ENCODE results near the gene RAPGEF6.

DNA sequence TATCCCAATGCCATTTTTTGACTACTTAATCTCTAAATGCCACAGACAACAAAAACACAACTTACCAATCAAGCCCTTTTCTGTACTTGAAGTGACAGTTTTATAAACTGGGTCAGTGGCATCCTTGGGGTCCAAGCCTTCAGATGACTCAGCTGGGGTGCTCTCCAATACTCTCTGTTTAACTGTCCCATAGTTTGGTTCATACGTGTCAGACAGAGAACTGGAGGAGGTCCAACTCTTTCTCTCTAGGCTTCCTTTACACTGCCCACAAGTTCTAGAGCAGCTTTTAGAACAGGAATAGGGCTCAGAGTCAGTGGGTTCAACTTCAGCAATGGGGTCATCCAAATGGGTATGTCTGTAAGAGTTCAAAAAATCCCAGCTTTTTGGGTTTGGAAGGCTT lies 204.2 kb downstream of the RAPGEF6 start:
- TF ChIP-seq EZH2 (IDR thresholded peaks at IDR 0.05; ENCODE audit: insufficient read depth, poor library complexity, severe bottlenecking) = no peak
- TF ChIP-seq EZH2phosphoT487 (IDR thresholded peaks at IDR 0.05; ENCODE audit: insufficient read depth, low read depth) = no peak

Measured in GM23248 (cell line).